B cell (primary cell): Measurements from ENCODE around the gene TRPV5.

Experiments used
- EZH2 ChIP-seq: IDR thresholded peaks from 2 replicates; pipeline ENCODE4 v1.6.1; 2012; ENCODE audit warnings: borderline replicate concordance, low read depth, mild to moderate bottlenecking, moderate library complexity, low read length; ENCODE audit not compliant: insufficient read depth, poor library complexity, severe bottlenecking
- TF ChIP-seq, protein P1 (sequence below): fragments of 200-600 bp; IDR thresholded peaks from one replicate; pipeline ENCODE4 v1.8.0; 2022; ENCODE audit warnings: antibody characterized with exemption, mild to moderate bottlenecking

DNA sequence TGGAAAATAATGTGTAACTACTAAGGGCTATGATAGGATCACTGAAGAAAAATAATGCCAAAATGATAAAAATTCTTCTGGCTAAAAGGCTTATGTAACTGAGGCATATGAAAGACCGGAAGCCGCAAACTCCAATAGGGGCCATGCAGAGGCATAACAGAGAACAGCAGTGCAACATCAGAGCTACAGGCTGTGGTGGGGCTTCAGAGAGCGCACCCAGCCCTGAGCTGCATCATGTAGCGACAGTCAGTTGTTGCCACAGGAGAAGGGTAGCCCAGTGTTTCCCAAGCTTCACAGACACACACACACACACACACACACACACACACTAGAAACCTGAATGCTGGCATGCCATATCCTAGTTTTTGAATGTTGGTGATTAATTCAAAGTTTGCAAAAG, 15.1 kb upstream of the TRPV5 start:
- TF ChIP-seq, protein P1, sequence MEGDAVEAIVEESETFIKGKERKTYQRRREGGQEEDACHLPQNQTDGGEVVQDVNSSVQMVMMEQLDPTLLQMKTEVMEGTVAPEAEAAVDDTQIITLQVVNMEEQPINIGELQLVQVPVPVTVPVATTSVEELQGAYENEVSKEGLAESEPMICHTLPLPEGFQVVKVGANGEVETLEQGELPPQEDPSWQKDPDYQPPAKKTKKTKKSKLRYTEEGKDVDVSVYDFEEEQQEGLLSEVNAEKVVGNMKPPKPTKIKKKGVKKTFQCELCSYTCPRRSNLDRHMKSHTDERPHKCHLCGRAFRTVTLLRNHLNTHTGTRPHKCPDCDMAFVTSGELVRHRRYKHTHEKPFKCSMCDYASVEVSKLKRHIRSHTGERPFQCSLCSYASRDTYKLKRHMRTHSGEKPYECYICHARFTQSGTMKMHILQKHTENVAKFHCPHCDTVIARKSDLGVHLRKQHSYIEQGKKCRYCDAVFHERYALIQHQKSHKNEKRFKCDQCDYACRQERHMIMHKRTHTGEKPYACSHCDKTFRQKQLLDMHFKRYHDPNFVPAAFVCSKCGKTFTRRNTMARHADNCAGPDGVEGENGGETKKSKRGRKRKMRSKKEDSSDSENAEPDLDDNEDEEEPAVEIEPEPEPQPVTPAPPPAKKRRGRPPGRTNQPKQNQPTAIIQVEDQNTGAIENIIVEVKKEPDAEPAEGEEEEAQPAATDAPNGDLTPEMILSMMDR, result no peak
- TF ChIP-seq EZH2, result no peak
